Lower lobe of right lung (tissue), 2 donors: ENCODE data around the gene ALX1. TPM values are rescaled to one million over a fixed set of nuclear protein-coding genes. Genes with fewer than 3 reads are reported as not detected.

Experiments used
- ATAC-seq, 2 donors: fragments of 200-7000 bp; cut with Tn5 transposase; one replicate each; pipeline ENCODE4 v1.9.1; 2020 to 2022; ENCODE audit warnings: mild to moderate bottlenecking in 2 of 2, moderate library complexity in 2 of 2
- DNase-seq: peaks from one replicate; pipeline ENCODE4 v3.0.0-alpha.2; 2020
- H3K27ac ChIP-seq: fragments of 200-600 bp; one replicate; pipeline ENCODE4 v1.8.0; 2022
- H3K27me3 ChIP-seq: fragments of 200-600 bp; one replicate; pipeline ENCODE4 v1.8.0; 2022; ENCODE audit warnings: low read depth
- H3K36me3 ChIP-seq: fragments of 200-600 bp; one replicate; pipeline ENCODE4 v1.8.0; 2022; ENCODE audit warnings: mild to moderate bottlenecking
- H3K4me1 ChIP-seq: fragments of 200-600 bp; one replicate; pipeline ENCODE4 v1.8.0; 2022
- H3K4me3 ChIP-seq: fragments of 200-600 bp; one replicate; pipeline ENCODE4 v1.8.0; 2022; ENCODE audit warnings: mild to moderate bottlenecking
- H3K9me3 ChIP-seq: fragments of 200-600 bp; one replicate; pipeline ENCODE4 v1.8.0; 2022
- intact Hi-C: fragments of 100-400 bp; cut with DNase I; formaldehyde crosslinking; loops from one replicate; pipeline ENCODE4 v1.11.0; 2022
- total RNA-seq: library from RNA; stranded (reverse); fragmentation: NEBNext Ultra II Directional; extraction: Animal tissue kit (Norgen Biotek cat#: 25700); gene quantifications from one replicate; pipeline ENCODE4 v1.2.1, GENCODE V29; 2021
- TF ChIP-seq, protein P1 (sequence below): fragments of 200-600 bp; IDR thresholded peaks from one replicate; pipeline ENCODE4 v1.8.0; 2022; ENCODE audit warnings: antibody characterized with exemption, mild to moderate bottlenecking
- donor health status: DM: no; HTN: yes; CAD: no; lungs with severe emphysema.

ALX1 gene
- total RNA-seq, 1 donor from 2014 or later, result not detected

DNA sequence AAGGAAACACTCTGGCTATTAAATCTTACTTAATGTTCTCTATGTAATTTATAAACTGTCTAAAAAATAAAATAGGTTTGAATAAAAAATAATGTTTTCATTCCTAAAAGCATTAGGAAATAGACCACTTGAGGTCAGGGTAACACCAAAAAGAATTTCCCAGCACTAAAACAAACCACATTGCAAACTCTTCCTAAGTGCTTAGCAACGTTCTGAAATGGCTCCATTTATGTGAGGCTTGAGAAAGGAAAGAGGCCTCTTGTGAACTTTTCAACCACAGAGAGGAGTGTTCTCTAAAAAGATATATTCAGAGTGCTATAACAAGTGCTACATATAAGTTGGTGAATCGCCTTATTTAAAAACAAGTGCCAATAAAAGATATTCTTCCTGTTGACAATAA, 42.7 kb downstream of the ALX1 start:
- Histone ChIP-seq H3K27me3 (no peaks in the 10 kb centered on the region), H3K9me3 (no peaks in the 10 kb centered on the region), H3K27ac (no peak overlapping the region), H3K4me1 (no peaks in the 10 kb centered on the region), H3K4me3 (no peak overlapping the region), H3K36me3 (no peaks in the 10 kb centered on the region)
- TF ChIP-seq, protein P1, sequence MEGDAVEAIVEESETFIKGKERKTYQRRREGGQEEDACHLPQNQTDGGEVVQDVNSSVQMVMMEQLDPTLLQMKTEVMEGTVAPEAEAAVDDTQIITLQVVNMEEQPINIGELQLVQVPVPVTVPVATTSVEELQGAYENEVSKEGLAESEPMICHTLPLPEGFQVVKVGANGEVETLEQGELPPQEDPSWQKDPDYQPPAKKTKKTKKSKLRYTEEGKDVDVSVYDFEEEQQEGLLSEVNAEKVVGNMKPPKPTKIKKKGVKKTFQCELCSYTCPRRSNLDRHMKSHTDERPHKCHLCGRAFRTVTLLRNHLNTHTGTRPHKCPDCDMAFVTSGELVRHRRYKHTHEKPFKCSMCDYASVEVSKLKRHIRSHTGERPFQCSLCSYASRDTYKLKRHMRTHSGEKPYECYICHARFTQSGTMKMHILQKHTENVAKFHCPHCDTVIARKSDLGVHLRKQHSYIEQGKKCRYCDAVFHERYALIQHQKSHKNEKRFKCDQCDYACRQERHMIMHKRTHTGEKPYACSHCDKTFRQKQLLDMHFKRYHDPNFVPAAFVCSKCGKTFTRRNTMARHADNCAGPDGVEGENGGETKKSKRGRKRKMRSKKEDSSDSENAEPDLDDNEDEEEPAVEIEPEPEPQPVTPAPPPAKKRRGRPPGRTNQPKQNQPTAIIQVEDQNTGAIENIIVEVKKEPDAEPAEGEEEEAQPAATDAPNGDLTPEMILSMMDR, result no peak
- ATAC-seq, result peak; percentile 42 to 62
- intact Hi-C loops, result no loop called here
- DNase-seq, result no peak

DNA sequence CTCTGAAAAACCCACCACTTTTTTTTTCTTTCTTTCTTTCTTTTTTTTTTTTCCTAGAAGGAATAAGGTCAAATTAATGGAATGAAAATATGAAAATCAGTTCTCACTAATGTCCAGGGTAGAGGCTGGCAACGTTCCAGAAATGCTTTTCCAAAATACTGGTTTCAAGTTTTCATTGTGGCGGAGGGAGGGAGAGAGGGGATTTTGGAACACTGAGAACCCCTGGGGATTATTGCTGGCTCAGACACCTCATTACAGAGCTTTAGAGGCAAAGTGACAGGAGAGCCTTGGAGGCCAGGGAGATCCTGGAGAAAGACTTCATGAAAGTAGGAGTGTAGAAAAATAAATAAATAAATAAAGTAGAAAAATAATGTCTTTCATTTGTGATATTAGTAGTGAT, 45.4 kb downstream of the ALX1 start:
- TF ChIP-seq, protein P1, result no peak
- intact Hi-C loops, result no loop called here
- ATAC-seq, result no peak
- no peaks in the 10 kb centered on the region for H3K9me3 ChIP-seq
- no peaks in the 10 kb centered on the region for H3K27me3 ChIP-seq
- no peak for DNase-seq
- no peak overlapping the region for H3K4me3 ChIP-seq
- no peaks in the 10 kb centered on the region for H3K36me3 ChIP-seq
- no peaks in the 10 kb centered on the region for H3K4me1 ChIP-seq
- no peak overlapping the region for H3K27ac ChIP-seq

DNA sequence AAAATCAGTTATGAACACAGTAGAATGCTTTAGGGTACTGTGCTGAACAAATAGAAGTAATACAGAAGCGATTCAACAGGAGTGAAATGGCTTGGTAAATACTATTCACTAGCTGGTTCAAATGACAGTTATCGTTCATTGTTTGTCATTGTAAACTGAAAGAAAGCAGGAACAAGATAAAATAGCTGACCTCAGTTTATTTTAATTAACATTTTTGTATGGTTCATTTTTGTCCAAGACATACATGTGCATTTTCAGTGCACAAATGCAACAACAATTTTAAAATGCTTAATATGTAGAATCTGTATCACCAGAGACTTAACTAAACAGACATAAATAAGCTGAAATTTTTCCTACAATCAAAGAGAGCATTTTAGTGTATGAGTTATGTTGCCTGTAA, 49.9 kb downstream of the ALX1 start:
- H3K27me3 ChIP-seq, result no peaks in the 10 kb centered on the region
- intact Hi-C loops, result no loop called here
- no peak overlapping the region for H3K4me3 ChIP-seq
- no peaks in the 10 kb centered on the region for H3K4me1 ChIP-seq
- ATAC-seq, result no peak
- no peaks in the 10 kb centered on the region for H3K36me3 ChIP-seq
- no peaks in the 10 kb centered on the region for H3K9me3 ChIP-seq
- TF ChIP-seq, protein P1, result no peak
- H3K27ac ChIP-seq, result no peak overlapping the region
- no peak for DNase-seq

DNA sequence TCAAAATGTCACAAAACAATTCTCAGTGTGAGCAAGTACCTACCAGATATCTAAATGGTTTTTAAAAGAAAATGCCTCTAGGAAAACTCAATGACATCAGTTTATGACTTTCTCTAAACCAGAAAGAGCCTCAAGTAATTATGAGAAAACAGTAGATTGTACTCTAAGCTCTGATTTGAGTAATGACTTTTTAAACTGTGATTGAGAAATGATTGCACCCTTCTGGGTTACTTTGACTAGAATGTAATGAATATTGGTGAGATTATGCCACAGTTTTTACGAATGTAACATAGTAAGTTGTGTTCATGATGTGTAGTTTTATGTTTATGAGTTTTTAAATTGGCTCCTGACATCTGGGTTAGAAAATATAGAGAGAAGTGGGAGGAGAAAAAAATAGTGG, 68.8 kb downstream of the ALX1 start:
- intact Hi-C loops, result no loop called here
- ATAC-seq, result no peak

DNA sequence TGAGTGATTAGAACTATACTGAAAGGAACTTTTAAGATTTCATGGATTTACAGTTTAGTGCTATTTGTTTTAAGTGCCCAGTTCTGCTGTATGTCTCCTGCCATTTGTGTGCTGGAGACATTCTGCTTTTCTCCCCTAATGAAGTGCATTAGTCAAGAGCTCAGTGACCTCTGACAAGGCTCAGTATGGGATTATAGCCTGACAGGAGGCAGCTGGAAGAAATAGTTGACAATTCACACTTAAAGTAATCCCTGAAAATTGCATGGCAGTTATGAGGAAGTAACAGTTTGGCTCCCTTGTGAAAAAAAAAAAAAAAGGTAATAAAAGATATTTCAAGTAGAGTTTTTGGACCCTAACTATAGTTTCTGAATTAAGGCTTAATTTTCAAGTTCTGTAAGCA, 70.3 kb downstream of the ALX1 start:
- ATAC-seq (no peak), DNase-seq (no peak)
- H3K27me3 ChIP-seq, result no peaks in the 10 kb centered on the region
- no peak overlapping the region for H3K4me3 ChIP-seq
- no peaks in the 10 kb centered on the region for H3K4me1 ChIP-seq
- no peaks in the 10 kb centered on the region for H3K36me3 ChIP-seq
- H3K27ac ChIP-seq, result no peak overlapping the region
- no peaks in the 10 kb centered on the region for H3K9me3 ChIP-seq
- TF ChIP-seq, protein P1, result no peak
- intact Hi-C loops, result no loop called here

More for the DNA sequence above, 68.8 kb downstream of the ALX1 start:
- H3K9me3 ChIP-seq, result no peaks in the 10 kb centered on the region
- TF ChIP-seq, protein P1, result no peak
- DNase-seq, result no peak
- no peaks in the 10 kb centered on the region for H3K4me1 ChIP-seq
- H3K27ac ChIP-seq, result no peak overlapping the region
- H3K4me3 ChIP-seq, result no peak overlapping the region
- no peaks in the 10 kb centered on the region for H3K36me3 ChIP-seq
- no peaks in the 10 kb centered on the region for H3K27me3 ChIP-seq

Other genes with a start within 250 kb of the ALX1 start
- gene TSPAN19, start 243.9 kb upstream of the ALX1 start, total RNA-seq, result 6.6 TPM
- 10.6 TPM for gene LRRIQ1, start 243.9 kb upstream of the ALX1 start, total RNA-seq